HG02571 (cell line): Measurements from ENCODE around the gene YIPF3.
A peak's percentile ranks its signal among the peaks of the same experiment; 100 is the strongest.
"Not testable (repeated sequence)": the region's sequence is repeated elsewhere in the genome, so short reads cannot be mapped to it uniquely, and the experiment has no call there.

ENCODE experiments used
- ATAC-seq: cut with Tn5 transposase; IDR thresholded peaks from one replicate; pipeline ENCODE4 v1.9.1; 2021; ENCODE audit warnings: mild to moderate bottlenecking, moderate library complexity; ENCODE audit not compliant: unreplicated experiment

Gene YIPF3

GRCh38 chr6:43509984-43510826 lies 6.5 kb downstream of the YIPF3 start, which contains the start of gene LRRC73:
TSS of gene LRRC73 (minus strand) at chr6:43510346. CDS start at chr6:43509785, 561 bp downstream.
- ATAC-seq, result peak; percentile 61

- ATAC-seq, result peak; percentile 7
Measured at GRCh38 chr6:43509142-43509983, 7.4 kb downstream of the YIPF3 start.

- no peak for ATAC-seq
Measured at GRCh38 chr6:43508481-43509141, 8.1 kb downstream of the YIPF3 start.

GRCh38 chr6:43506667-43507471 lies 9.9 kb downstream of the YIPF3 start:
- no peak for ATAC-seq

- no peak for ATAC-seq
Measured at GRCh38 chr6:43506171-43506570, 10.6 kb downstream of the YIPF3 start.

GRCh38 chr6:43505718-43506117 lies 11.0 kb downstream of the YIPF3 start:
- no peak for ATAC-seq

- no peak for ATAC-seq
Measured at GRCh38 chr6:43504756-43505593, 11.8 kb downstream of the YIPF3 start.

- no peak for ATAC-seq
Measured at GRCh38 chr6:43503443-43503842, 13.3 kb downstream of the YIPF3 start.

GRCh38 chr6:43502666-43503065 lies 14.1 kb downstream of the YIPF3 start:
- ATAC-seq, result no peak

GRCh38 chr6:43500921-43501320 lies 15.8 kb downstream of the YIPF3 start:
- no peak for ATAC-seq

- ATAC-seq, result no peak
Measured at GRCh38 chr6:43499028-43499815, 17.5 kb downstream of the YIPF3 start.

GRCh38 chr6:43498291-43498690 lies 18.4 kb downstream of the YIPF3 start:
- ATAC-seq, result not testable (repeated sequence)

- no peak for ATAC-seq
Measured at GRCh38 chr6:43497689-43498088, 19.0 kb downstream of the YIPF3 start.

- no peak for ATAC-seq
Measured at GRCh38 chr6:43497129-43497396, 19.7 kb downstream of the YIPF3 start.

- ATAC-seq, result no peak
Measured at GRCh38 chr6:43496370-43497128, 20.2 kb downstream of the YIPF3 start.

GRCh38 chr6:43495409-43495941 lies 21.3 kb downstream of the YIPF3 start:
- no peak for ATAC-seq

- no peak for ATAC-seq
Measured at GRCh38 chr6:43494766-43495165, 22.0 kb downstream of the YIPF3 start.

- ATAC-seq, result no peak
Measured at GRCh38 chr6:43494321-43494720, 22.4 kb downstream of the YIPF3 start.
